ENCODE results near the gene PRKCA. TPM values are rescaled to one million over a fixed set of nuclear protein-coding genes. Genes with fewer than 3 reads are reported as not detected.

The PRKCA gene
- total and polyA plus RNA-seq, 10 of the 15 experiments (the other 5 are each of a cell fraction or from before 2014, with no cell fraction given): 0.11 to 14.6 (median 0.72) TPM

- no peak for TF ChIP-seq PKNOX1 (IDR thresholded peaks at IDR 0.05)
- no peak for TF ChIP-seq SKIL (IDR thresholded peaks at IDR 0.05; ENCODE audit: low read depth, poor library complexity, severe bottlenecking)
- no peak for TF ChIP-seq ZNF207 (IDR thresholded peaks at IDR 0.05; ENCODE audit: borderline replicate concordance)
- TF ChIP-seq ZNF217 (IDR thresholded peaks at IDR 0.05): no peak
Measured at GRCh38 chr17:66465701-66466100, 163.3 kb downstream of the PRKCA start (continued).

- SMC1A ChIA-PET (ENCODE audit: uncharacterized antibody, unreplicated experiment): interaction anchor here (0.6 to 1.6 kb wide), 5 partner anchors 12 to 148 kb away, joined by 3 to 7 read pairs (median 5); no protein-coding TSS in a partner anchor
- FAIRE-seq: no peak
Measured at GRCh38 chr17:66466106-66466820, 163.8 kb downstream of the PRKCA start.

More at GRCh38 chr17:66466106-66466820, 163.8 kb downstream of the PRKCA start:
- Histone ChIP-seq H3K36me3 (ENCODE audit: control insufficient read depth in 2 of 2, insufficient read depth in 2 of 2, low read length in 1 of 2) (no peaks in the 10 kb centered on the region), H2AFZ (ENCODE audit: control insufficient read depth, low read depth, low read length) (no peak overlapping the region), H3K4me1 (ENCODE audit: control insufficient read depth, insufficient read depth, low read length) (peaks cover 25% of the 10 kb centered on the region), H3K27ac (ENCODE audit: control insufficient read depth, insufficient read depth) (no peak overlapping the region), H3K9me3 (replicated peaks; ENCODE audit: control insufficient read depth, insufficient read depth, low read length) (no peaks in the 10 kb centered on the region), H3K79me2 (ENCODE audit: control insufficient read depth, insufficient read depth, low read length) (no peaks in the 10 kb centered on the region), H3K27me3 (replicated peaks in 1 of 2; ENCODE audit: control insufficient read depth in 2 of 2, insufficient read depth in 2 of 2, low read length in 1 of 2) (no peaks in the 10 kb centered on the region), H3K4me2 (ENCODE audit: control insufficient read depth, insufficient read depth) (no peak overlapping the region), H3K9ac (ENCODE audit: control insufficient read depth, insufficient read depth, low read length) (no peak overlapping the region), H4K20me1 (ENCODE audit: control insufficient read depth, insufficient read depth) (no peaks in the 10 kb centered on the region), H3K4me3 (no peak overlapping the region)
- ChIA-PET RAD21 (ENCODE audit: unreplicated experiment) (interaction anchor here (1.0 to 1.2 kb wide), 2 partner anchors 25 to 237 kb away, joined by 3 to 5 read pairs; no protein-coding TSS in a partner anchor), POLR2A (interaction anchor here (1.0 kb wide), 1 partner anchor 25 kb away, joined by 3 read pairs; no protein-coding TSS in a partner anchor), CTCF (no interaction called here)
- TF ChIP-seq SP1 (IDR thresholded peaks at IDR 0.05; ENCODE audit: low read depth, low read length) (no peak), ZNF384 (IDR thresholded peaks at IDR 0.05; ENCODE audit: borderline replicate concordance, low read depth, low read length) (no peak), ZNF622 (IDR thresholded peaks at IDR 0.05) (no peak)
- DNase-seq (ENCODE audit: low read depth, low spot score) (no peak), ATAC-seq (no peak)
- WGBS (ENCODE audit: insufficient coverage, insufficient replicate concordance, low lambda C conversion rate, missing lambda C conversion rate): 16% methylated on average over 11 of the region's 11 CpGs
- no TSS peak for BruUV-seq (replicated peaks)
- intact Hi-C loops (cut with micrococcal nuclease; ENCODE audit: unreplicated experiment) (loop anchor here (5.0 kb wide), 1 partner anchor 76 kb away; no protein-coding TSS in a partner anchor), in situ Hi-C loops (cut with MboI) (no loop called here)

Measured in GM12878 (cell line).